ENCODE data around the gene QPCTL. TPM values are rescaled to one million over a fixed set of nuclear protein-coding genes. Genes with fewer than 3 reads are reported as not detected.

The QPCTL gene
- total RNA-seq, 1 donor, result 15.6 TPM

DNA sequence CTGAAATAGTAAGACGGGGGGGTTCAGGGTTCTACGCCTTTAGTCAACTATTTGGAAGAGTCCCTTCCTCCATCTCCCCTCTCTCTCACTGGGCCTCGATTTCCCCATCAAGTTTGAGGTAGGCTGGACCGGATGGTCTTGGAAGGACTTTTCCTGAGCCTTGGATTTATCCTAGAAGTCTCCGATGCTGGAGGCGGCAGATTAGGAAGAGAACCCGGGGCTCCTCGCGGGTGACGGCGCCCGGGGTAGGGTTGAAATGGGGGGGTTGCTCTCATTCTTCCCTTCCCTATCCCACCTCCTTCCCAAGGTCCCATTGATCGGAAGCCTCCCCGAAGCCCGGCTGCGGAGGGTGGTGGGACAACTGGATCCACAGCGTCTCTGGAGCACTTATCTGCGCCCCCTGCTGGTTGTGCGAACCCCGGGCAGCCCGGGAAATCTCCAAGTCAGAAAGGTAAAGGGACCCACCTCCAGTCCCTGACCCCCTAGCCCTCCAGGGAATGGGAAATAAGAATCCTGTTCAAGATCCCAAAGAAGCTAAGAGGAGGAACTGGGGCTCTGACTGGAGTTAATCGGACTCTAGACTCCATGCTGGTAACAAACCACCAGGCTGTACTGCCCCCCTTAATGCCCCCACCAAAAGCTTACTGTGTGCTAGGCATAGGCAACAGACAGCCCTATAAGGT lies 781 bp downstream of the QPCTL start:
- peaks cover 14% of the 10 kb centered on the region for H3K4me1 ChIP-seq (ENCODE audit: insufficient read depth, low read length)
- peaks cover 32% of the 10 kb centered on the region for H3K79me2 ChIP-seq (ENCODE audit: insufficient read depth, low read length)
- DNase-seq (ENCODE audit: insufficient read length, low spot score, missing footprints), result peak; percentile 94
- peaks cover 9% of the 10 kb centered on the region for H4K20me1 ChIP-seq (ENCODE audit: insufficient read depth, low read length)
- TF ChIP-seq, protein P1, sequence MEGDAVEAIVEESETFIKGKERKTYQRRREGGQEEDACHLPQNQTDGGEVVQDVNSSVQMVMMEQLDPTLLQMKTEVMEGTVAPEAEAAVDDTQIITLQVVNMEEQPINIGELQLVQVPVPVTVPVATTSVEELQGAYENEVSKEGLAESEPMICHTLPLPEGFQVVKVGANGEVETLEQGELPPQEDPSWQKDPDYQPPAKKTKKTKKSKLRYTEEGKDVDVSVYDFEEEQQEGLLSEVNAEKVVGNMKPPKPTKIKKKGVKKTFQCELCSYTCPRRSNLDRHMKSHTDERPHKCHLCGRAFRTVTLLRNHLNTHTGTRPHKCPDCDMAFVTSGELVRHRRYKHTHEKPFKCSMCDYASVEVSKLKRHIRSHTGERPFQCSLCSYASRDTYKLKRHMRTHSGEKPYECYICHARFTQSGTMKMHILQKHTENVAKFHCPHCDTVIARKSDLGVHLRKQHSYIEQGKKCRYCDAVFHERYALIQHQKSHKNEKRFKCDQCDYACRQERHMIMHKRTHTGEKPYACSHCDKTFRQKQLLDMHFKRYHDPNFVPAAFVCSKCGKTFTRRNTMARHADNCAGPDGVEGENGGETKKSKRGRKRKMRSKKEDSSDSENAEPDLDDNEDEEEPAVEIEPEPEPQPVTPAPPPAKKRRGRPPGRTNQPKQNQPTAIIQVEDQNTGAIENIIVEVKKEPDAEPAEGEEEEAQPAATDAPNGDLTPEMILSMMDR (IDR thresholded peaks at IDR 0.05; ENCODE audit: extremely low read depth, low read depth, low read length), result peak; percentile 96
- peak overlapping the region; percentile 99 for H3K4me3 ChIP-seq (ENCODE audit: insufficient read depth, low read length)
- no peaks in the 10 kb centered on the region for H3K9me3 ChIP-seq (ENCODE audit: low read depth, low read length)
- no peaks in the 10 kb centered on the region for H3K27me3 ChIP-seq (ENCODE audit: insufficient read depth, low read length)
- peak overlapping the region; percentile 93 for H3K27ac ChIP-seq (ENCODE audit: low read depth, low read length)
- H3K36me3 ChIP-seq (ENCODE audit: insufficient read depth, low read length), result peaks cover 12% of the 10 kb centered on the region
- peak overlapping the region; percentile 100 for H3K4me2 ChIP-seq (ENCODE audit: insufficient read depth, low read length)
- peak overlapping the region; percentile 86 for H2AFZ ChIP-seq (ENCODE audit: low read length)

DNA sequence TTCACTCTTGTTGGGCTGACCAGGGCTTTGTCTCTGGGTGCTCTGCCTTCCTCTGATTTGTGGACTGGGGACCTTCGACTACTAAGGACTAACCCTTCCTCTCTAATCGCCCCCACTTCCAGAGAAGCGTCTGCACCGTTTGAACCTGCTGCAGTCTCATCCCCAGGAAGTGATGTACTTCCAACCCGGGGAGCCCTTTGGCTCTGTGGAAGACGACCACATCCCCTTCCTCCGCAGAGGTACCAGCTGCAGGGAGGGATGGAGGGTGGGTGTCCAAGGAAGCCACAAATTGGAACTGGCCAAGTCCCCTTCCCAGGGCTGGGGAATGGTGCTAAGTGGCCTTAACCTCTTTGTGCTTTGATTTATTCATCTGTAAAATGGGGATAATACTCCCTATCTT lies 9.2 kb downstream of the QPCTL start:
- no peaks in the 10 kb centered on the region for H3K27me3 ChIP-seq (ENCODE audit: insufficient read depth, low read length)
- no peak overlapping the region for H3K27ac ChIP-seq (ENCODE audit: low read depth, low read length)
- no peaks in the 10 kb centered on the region for H3K79me2 ChIP-seq (ENCODE audit: insufficient read depth, low read length)
- H3K4me1 ChIP-seq (ENCODE audit: insufficient read depth, low read length), result no peaks in the 10 kb centered on the region
- H3K36me3 ChIP-seq (ENCODE audit: insufficient read depth, low read length), result peaks cover 25% of the 10 kb centered on the region
- H3K9me3 ChIP-seq (ENCODE audit: low read depth, low read length), result no peaks in the 10 kb centered on the region
- no peaks in the 10 kb centered on the region for H4K20me1 ChIP-seq (ENCODE audit: insufficient read depth, low read length)
- no peak for DNase-seq (ENCODE audit: insufficient read length, low spot score, missing footprints)
- no peak overlapping the region for H2AFZ ChIP-seq (ENCODE audit: low read length)
- H3K4me2 ChIP-seq (ENCODE audit: insufficient read depth, low read length), result no peak overlapping the region
- TF ChIP-seq, protein P1 (IDR thresholded peaks at IDR 0.05; ENCODE audit: extremely low read depth, low read depth, low read length), result no peak
- H3K4me3 ChIP-seq (ENCODE audit: insufficient read depth, low read length), result no peak overlapping the region

DNA sequence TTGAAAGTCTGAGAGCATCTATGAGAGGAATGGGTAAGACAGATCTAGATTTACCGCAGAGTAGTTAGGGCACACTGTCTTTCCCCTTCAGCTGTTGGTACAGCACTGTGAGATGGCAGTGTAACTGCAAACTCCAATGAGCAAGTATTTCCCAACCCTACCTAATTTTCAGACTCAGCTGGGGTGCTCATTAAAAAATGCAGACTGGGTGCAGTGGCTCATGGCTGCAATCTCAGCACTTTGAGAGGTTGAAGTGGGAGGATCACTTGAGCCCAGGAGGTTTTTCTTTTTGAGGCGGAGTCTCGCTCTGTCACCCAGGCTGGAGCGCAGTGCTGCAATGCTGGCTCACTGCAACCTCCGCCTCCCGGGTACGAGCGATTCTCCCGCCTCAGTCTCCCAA lies 12.6 kb downstream of the QPCTL start:
- Histone ChIP-seq H3K79me2 (ENCODE audit: insufficient read depth, low read length) (no peaks in the 10 kb centered on the region), H4K20me1 (ENCODE audit: insufficient read depth, low read length) (no peaks in the 10 kb centered on the region), H3K4me1 (ENCODE audit: insufficient read depth, low read length) (peaks cover 4% of the 10 kb centered on the region), H3K9me3 (ENCODE audit: low read depth, low read length) (no peaks in the 10 kb centered on the region), H3K4me3 (ENCODE audit: insufficient read depth, low read length) (no peak overlapping the region), H3K36me3 (ENCODE audit: insufficient read depth, low read length) (peaks cover 17% of the 10 kb centered on the region), H3K27ac (ENCODE audit: low read depth, low read length) (no peak overlapping the region), H2AFZ (ENCODE audit: low read length) (no peak overlapping the region), H3K27me3 (ENCODE audit: insufficient read depth, low read length) (no peaks in the 10 kb centered on the region), H3K4me2 (ENCODE audit: insufficient read depth, low read length) (no peak overlapping the region)
- TF ChIP-seq, protein P1 (IDR thresholded peaks at IDR 0.05; ENCODE audit: extremely low read depth, low read depth, low read length), result no peak
- no peak for DNase-seq (ENCODE audit: insufficient read length, low spot score, missing footprints)

DNA sequence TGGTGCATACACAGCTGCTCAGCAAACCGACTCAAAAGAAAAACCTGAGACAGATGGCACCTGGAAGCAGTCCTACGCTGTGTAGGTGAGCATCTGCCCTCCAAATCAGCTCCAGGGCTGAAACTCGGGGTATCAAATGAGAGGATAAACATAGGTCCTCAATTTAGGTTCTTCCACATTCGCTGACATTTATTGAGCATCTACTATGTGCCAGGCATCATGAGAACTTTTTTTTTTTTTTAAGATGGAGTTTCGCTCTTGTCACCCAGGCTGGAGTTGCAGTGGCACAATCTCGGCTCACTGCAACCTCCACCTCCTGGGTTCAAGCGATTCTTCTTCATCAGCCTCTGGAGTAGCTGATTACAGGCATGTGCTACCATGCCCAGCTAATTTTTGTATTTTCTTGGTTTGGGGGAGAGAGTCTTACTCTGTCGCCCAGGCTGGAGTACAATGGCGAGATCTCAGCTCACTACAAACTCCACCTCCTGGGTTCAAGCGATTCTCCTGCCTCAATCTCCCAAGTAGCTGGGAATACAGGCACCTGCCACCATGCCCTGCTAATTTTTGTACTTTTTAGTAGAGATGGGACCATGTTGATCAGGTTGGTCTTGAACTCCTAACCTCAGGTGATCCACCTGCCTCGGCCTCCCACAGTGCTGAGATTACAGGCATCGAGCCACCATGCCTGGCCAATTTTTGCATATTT lies 13.4 kb downstream of the QPCTL start:
- Histone ChIP-seq H3K36me3 (ENCODE audit: insufficient read depth, low read length) (peaks cover 17% of the 10 kb centered on the region), H3K9me3 (ENCODE audit: low read depth, low read length) (no peaks in the 10 kb centered on the region)

More for the DNA sequence above, 13.4 kb downstream of the QPCTL start:
- no peak for DNase-seq (ENCODE audit: insufficient read length, low spot score, missing footprints)
- Histone ChIP-seq H4K20me1 (ENCODE audit: insufficient read depth, low read length) (no peaks in the 10 kb centered on the region), H3K79me2 (ENCODE audit: insufficient read depth, low read length) (peaks cover 5% of the 10 kb centered on the region), H2AFZ (ENCODE audit: low read length) (no peak overlapping the region), H3K4me3 (ENCODE audit: insufficient read depth, low read length) (no peak overlapping the region), H3K27me3 (ENCODE audit: insufficient read depth, low read length) (no peaks in the 10 kb centered on the region), H3K4me1 (ENCODE audit: insufficient read depth, low read length) (peaks cover 4% of the 10 kb centered on the region), H3K4me2 (ENCODE audit: insufficient read depth, low read length) (no peak overlapping the region), H3K27ac (ENCODE audit: low read depth, low read length) (no peak overlapping the region)
- TF ChIP-seq, protein P1 (IDR thresholded peaks at IDR 0.05; ENCODE audit: extremely low read depth, low read depth, low read length), result no peak

Data from osteoblast (primary cell).